Large intestine (tissue), 3 donors: Measurements from ENCODE around the gene NAGLU. TPM values are rescaled to one million over a fixed set of nuclear protein-coding genes. Genes with fewer than 3 reads are reported as not detected.
"Not testable (repeated sequence)": the region's sequence is repeated elsewhere in the genome, so short reads cannot be mapped to it uniquely, and the experiment has no call there.

Experiments used
- DNase-seq, 2 donors: peaks; one replicate each; pipeline versions ENCODE4 v3.0.0 to v3.0.0-alpha.2; 2013
- H3K27ac ChIP-seq: one replicate; pipeline ENCODE4 v1.5.1; 2013; ENCODE audit warnings: low read length
- H3K27me3 ChIP-seq: 2 replicates; pipeline ENCODE4 v1.6.1; 2013; ENCODE audit warnings: low read length; ENCODE audit not compliant: control insufficient read depth, insufficient read depth
- H3K36me3 ChIP-seq: 2 replicates; pipeline ENCODE4 v1.6.1; 2013; ENCODE audit warnings: low read length; ENCODE audit not compliant: control insufficient read depth, insufficient read depth
- H3K4me1 ChIP-seq: one replicate; pipeline ENCODE4 v1.6.1; 2013; ENCODE audit warnings: low read length; ENCODE audit not compliant: control insufficient read depth, insufficient read depth
- H3K4me3 ChIP-seq: one replicate; pipeline ENCODE4 v1.5.1; 2013; ENCODE audit warnings: low read length
- H3K9me3 ChIP-seq: one replicate; pipeline ENCODE4 v1.6.1; 2013; ENCODE audit warnings: mild to moderate bottlenecking, low read depth, low read length, moderate library complexity; ENCODE audit not compliant: control insufficient read depth
- WGBS: methylation state at CpG from one replicate; pipeline ENCODE4 v1.1.5; 2013; ENCODE audit warnings: low lambda C conversion rate; ENCODE audit not compliant: insufficient coverage; 5-methylcytosine and 5-hydroxymethylcytosine counted together
- polyA plus RNA-seq: library from polyadenylated mRNA; unstranded; fragments of 120-200 nt; gene quantifications from one replicate; pipeline ENCODE4 v1.2.1, GENCODE V29; 2013

NAGLU gene
- polyA plus RNA-seq, 1 donor, result 32.9 TPM

GRCh38 chr17:42553161-42553818, 17.2 kb downstream of the NAGLU start:
- WGBS, result no CpG with 5 or more reads among the region's 45 CpGs
- no peak for DNase-seq
- peaks cover 5% of the 10 kb centered on the region for H3K27me3 ChIP-seq
- no peak overlapping the region for H3K4me3 ChIP-seq
- peaks cover 22% of the 10 kb centered on the region for H3K4me1 ChIP-seq
- no peaks in the 10 kb centered on the region for H3K9me3 ChIP-seq
- H3K27ac ChIP-seq, result no peak overlapping the region
- H3K36me3 ChIP-seq, result peaks cover 7% of the 10 kb centered on the region

DNA sequence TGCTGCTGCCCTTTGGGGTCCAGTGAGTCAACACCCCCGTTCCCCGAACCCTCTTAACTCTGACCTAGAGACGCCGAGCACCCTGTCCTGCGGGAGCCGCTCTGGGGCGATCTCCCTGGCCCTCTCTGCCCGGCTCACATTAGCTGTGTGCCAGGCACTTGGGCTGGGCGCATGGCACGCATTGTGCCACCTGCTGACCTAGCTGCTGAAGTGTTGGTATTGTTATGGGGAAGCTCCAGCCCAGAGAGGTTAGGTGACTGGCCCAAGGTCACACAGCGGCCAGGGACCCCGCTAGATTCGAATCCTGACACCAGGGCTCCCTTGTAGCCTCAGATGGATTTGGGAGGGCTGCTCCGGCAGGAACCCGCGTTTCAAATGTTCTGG, 17.8 kb downstream of the NAGLU start:
- Histone ChIP-seq H3K4me1 (peaks cover 18% of the 10 kb centered on the region), H3K27ac (peak overlapping the region; percentile 80), H3K9me3 (no peaks in the 10 kb centered on the region), H3K36me3 (peaks cover 7% of the 10 kb centered on the region), H3K27me3 (peaks cover 1% of the 10 kb centered on the region), H3K4me3 (peak overlapping the region; percentile 85)
- no peak for DNase-seq
- WGBS, result no CpG with 5 or more reads among the region's 16 CpGs

DNA sequence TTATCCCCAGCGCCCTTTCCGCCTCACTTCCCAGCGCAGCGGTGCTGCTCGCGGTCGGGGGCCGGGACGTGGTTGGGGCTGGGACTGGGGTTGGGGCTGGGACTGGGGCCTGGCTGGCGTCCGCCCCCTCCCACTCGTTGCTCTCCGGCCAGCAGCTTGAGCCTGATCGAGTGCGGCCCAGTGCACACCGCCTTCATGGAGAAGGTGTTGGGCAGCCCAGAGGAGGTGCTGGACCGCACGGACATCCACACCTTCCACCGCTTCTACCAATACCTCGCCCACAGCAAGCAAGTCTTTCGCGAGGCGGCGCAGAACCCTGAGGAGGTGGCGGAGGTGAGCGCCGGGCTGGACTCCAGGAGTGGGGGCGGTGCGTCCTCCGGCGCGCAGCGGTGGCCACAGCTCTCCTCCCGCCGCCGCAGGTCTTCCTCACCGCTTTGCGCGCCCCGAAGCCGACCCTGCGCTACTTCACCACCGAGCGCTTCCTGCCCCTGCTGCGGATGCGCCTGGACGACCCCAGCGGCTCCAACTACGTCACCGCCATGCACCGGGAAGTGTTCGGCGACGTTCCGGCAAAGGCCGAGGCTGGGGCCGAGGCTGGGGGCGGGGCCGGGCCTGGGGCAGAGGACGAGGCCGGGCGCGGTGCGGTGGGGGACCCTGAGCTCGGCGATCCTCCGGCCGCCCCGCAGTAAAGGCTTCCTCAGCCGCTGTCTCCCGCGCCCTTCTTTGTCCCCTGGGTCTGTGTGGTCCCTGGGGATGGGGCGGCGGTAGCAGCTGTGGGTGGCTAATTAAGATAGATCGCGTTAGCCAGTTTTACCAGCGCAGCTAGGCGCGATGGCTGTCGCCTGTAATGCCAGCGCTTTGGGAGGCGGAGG, 18.4 kb downstream of the NAGLU start:
- WGBS, result no CpG with 5 or more reads among the region's 82 CpGs
- Histone ChIP-seq H3K27me3 (no peaks in the 10 kb centered on the region), H3K4me1 (peaks cover 15% of the 10 kb centered on the region)

DNA sequence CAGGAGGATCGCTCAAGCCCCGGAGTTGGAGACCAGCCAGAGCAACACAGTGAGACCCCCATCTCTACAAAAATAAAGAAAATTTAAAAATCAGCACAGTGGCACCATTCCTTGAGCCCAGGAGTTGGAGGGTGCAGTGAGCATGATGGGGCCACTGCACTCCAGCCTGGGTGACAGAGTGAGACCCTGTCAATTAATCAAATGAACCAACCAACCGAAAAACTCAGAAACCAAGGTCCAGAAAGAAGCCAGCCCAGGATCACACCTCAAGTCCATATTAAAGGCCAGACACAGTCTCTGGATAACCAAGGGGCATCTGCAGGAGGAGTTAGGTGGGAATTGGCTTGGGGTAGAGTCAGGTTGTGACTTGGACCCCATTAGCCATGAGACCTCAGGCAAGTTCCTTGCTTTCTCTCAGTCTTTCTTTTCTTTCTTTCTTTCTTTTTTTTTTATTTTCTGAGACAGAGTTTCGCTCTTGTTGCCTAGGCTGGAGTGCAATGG, 19.1 kb downstream of the NAGLU start:
- peaks cover 7% of the 10 kb centered on the region for H3K36me3 ChIP-seq
- no peaks in the 10 kb centered on the region for H3K27me3 ChIP-seq
- H3K9me3 ChIP-seq, result no peaks in the 10 kb centered on the region
- no peak for DNase-seq
- peaks cover 15% of the 10 kb centered on the region for H3K4me1 ChIP-seq
- WGBS, result no CpG with 5 or more reads among the region's 4 CpGs
- peak overlapping the region; percentile 80 for H3K27ac ChIP-seq
- H3K4me3 ChIP-seq, result peak overlapping the region; percentile 85

More for the DNA sequence above, 18.4 kb downstream of the NAGLU start:
- peak overlapping the region; percentile 85 for H3K4me3 ChIP-seq
- H3K27ac ChIP-seq, result peak overlapping the region; percentile 80
- H3K36me3 ChIP-seq, result peaks cover 7% of the 10 kb centered on the region
- H3K9me3 ChIP-seq, result no peaks in the 10 kb centered on the region
- DNase-seq, result peak; percentile 83 to 92

- H3K36me3 ChIP-seq, DNase-seq, H3K27me3 ChIP-seq, H3K4me3 ChIP-seq, H3K27ac ChIP-seq, H3K9me3 ChIP-seq: not testable (repeated sequence)
- WGBS, result no CpG with 5 or more reads among the region's 5 CpGs
- H3K4me1 ChIP-seq, result peaks cover 15% of the 10 kb centered on the region
Observed at GRCh38 chr17:42555961-42556617, 20.0 kb downstream of the NAGLU start.

DNA sequence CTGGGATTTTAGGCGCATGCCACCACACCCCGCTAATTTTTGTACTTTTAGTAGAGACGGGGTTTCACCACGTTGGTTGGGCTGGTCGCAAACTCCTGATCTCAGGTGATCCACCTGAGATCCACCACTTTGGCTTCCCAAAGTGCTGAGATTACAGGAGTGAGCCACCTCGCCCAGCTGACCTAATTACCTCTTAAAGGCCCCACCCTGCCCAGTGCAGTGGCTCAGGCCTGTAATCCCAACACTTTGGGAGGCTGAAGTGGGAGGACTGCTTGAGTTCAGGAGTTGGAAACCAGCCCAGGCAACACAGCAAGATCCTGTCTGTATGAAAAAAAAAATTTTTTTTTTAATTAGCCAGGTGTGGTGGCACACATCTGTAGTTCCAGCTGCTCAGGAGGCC, 23.0 kb downstream of the NAGLU start:
- Histone ChIP-seq H3K27me3 (no peaks in the 10 kb centered on the region), H3K9me3 (no peaks in the 10 kb centered on the region), H3K4me1 (peaks cover 25% of the 10 kb centered on the region), H3K36me3 (peaks cover 3% of the 10 kb centered on the region), H3K27ac (no peak overlapping the region), H3K4me3 (no peak overlapping the region)
- no CpG with 5 or more reads among the region's 6 CpGs for WGBS
- no peak for DNase-seq

DNA sequence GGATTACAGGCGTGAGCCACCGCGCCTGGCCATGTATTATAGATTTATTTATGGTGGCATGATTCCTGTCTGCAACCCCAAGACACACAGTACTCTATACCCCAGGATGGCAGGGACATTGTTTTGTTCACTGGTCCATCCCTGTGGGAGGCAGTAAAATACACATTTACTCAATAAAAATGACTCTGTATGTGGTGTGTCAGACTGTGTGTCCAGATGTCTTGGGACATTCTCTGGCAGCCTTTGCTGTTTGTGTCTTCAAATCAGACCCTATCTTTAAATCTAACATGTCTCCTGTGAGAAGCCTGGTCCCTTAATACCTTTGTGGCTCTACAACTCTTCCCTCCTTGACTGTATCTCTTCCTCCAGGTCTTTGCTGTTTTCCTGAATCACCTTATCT, 24.2 kb downstream of the NAGLU start:
- Histone ChIP-seq H3K9me3 (no peaks in the 10 kb centered on the region), H3K4me3 (no peak overlapping the region), H3K4me1 (peaks cover 28% of the 10 kb centered on the region), H3K27me3 (no peaks in the 10 kb centered on the region), H3K36me3 (peaks cover 15% of the 10 kb centered on the region), H3K27ac (no peak overlapping the region)
- WGBS, result no CpG with 5 or more reads among the region's 3 CpGs
- no peak for DNase-seq

- peak; percentile 95 to 96 for DNase-seq
- peaks cover 30% of the 10 kb centered on the region for H3K4me1 ChIP-seq
- no peaks in the 10 kb centered on the region for H3K9me3 ChIP-seq
- H3K36me3 ChIP-seq, result peaks cover 26% of the 10 kb centered on the region
- peak within 1 kb of the TSS; percentile 85 for H3K27ac ChIP-seq
- no CpG with 5 or more reads among the region's 26 CpGs for WGBS
- H3K4me3 ChIP-seq, result peak within 1 kb of the TSS; percentile 81
- no peaks in the 10 kb centered on the region for H3K27me3 ChIP-seq
Observed at GRCh38 chr17:42561897-42562387, 25.9 kb downstream of the NAGLU start, which contains the start of gene COASY. COASY (plus strand) TSS chr17:42562148; CDS start chr17:42562623, 475 bp downstream.

- peak overlapping the region; percentile 85 for H3K27ac ChIP-seq
- no CpG with 5 or more reads among the region's 48 CpGs for WGBS
- peaks cover 26% of the 10 kb centered on the region for H3K36me3 ChIP-seq
- H3K4me3 ChIP-seq, result peak overlapping the region; percentile 81
- DNase-seq, result peak; percentile 35 to 71
- H3K9me3 ChIP-seq, result no peaks in the 10 kb centered on the region
- H3K27me3 ChIP-seq, result no peaks in the 10 kb centered on the region
- peaks cover 30% of the 10 kb centered on the region for H3K4me1 ChIP-seq
Observed at GRCh38 chr17:42562388-42563142, 26.5 kb downstream of the NAGLU start.
